ENCODE measurements around the gene GDPD1. TPM values are rescaled to one million over a fixed set of nuclear protein-coding genes. Genes with fewer than 3 reads are reported as not detected.

The GDPD1 gene
- total RNA-seq, 1 donor from 2014 or later = 0.92 TPM

DNA sequence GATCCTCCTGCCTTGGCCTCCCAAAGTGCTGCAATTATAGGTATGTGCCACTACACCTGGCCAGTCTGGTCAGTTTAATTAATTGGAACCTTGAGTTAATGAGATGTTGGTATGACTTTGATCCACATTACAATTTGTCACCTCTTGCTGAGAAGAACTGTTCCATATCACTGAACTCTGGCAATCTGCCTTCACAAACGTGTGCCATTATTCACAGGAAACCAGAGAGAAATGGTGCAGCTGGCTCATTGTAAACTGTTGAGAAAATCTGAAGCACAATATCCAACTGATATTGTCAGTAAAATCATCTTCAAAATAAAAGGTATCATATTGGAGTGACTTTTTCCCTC, 71.8 kb downstream of the GDPD1 start:
- DNase-seq (ENCODE audit: low read depth) = no peak
- no peak overlapping the region for H3K4me3 ChIP-seq (ENCODE audit: low read depth, low read length)
- TF ChIP-seq, protein P1, sequence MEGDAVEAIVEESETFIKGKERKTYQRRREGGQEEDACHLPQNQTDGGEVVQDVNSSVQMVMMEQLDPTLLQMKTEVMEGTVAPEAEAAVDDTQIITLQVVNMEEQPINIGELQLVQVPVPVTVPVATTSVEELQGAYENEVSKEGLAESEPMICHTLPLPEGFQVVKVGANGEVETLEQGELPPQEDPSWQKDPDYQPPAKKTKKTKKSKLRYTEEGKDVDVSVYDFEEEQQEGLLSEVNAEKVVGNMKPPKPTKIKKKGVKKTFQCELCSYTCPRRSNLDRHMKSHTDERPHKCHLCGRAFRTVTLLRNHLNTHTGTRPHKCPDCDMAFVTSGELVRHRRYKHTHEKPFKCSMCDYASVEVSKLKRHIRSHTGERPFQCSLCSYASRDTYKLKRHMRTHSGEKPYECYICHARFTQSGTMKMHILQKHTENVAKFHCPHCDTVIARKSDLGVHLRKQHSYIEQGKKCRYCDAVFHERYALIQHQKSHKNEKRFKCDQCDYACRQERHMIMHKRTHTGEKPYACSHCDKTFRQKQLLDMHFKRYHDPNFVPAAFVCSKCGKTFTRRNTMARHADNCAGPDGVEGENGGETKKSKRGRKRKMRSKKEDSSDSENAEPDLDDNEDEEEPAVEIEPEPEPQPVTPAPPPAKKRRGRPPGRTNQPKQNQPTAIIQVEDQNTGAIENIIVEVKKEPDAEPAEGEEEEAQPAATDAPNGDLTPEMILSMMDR (conservative IDR thresholded peaks at IDR 0.05; ENCODE audit: low read depth, low read length) = no peak

DNA sequence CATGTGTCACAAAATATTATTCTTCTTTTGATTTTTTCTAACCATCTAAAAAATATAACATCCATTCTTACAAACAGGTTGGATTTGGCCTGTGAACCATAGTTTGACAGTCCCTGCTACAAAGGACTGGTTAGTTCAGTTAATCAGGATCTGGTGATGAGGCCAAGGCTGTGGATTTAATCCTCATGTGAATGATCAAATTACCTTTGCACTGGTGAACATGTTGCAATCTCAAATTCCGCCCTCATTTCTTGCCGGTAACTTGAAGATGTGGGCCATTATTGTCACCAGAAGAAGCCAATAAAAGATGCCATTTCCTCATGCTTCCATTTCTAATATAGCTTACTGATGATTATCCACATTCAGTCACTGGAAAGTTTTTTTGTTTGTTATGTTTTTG, 75.9 kb downstream of the GDPD1 start:
- DNase-seq (ENCODE audit: low read depth) = no peak
- H3K4me3 ChIP-seq (ENCODE audit: low read depth, low read length) = no peak overlapping the region
- TF ChIP-seq, protein P1 (conservative IDR thresholded peaks at IDR 0.05; ENCODE audit: low read depth, low read length) = no peak

DNA sequence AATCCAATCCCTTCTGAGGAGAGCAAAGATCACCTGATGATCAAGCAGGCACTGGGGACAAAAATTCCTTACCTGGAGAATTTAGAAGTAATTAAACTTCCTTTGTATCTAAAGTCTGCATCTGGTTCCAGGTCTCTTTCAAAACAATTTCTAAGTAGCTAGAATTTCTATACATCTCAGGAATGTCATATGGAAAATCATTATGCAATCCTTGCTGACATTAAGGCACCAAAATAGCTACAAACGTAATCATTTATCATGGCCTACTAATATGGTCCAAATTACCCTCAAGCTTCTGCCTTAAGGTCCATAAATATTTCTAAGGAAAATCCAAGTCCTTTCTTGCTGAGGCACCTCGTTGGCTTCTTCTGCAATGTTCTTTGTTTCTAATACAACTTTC, 78.2 kb downstream of the GDPD1 start:
- TF ChIP-seq, protein P1 (conservative IDR thresholded peaks at IDR 0.05; ENCODE audit: low read depth, low read length) = no peak
- DNase-seq (ENCODE audit: low read depth) = no peak
- no peak overlapping the region for H3K4me3 ChIP-seq (ENCODE audit: low read depth, low read length)

DNA sequence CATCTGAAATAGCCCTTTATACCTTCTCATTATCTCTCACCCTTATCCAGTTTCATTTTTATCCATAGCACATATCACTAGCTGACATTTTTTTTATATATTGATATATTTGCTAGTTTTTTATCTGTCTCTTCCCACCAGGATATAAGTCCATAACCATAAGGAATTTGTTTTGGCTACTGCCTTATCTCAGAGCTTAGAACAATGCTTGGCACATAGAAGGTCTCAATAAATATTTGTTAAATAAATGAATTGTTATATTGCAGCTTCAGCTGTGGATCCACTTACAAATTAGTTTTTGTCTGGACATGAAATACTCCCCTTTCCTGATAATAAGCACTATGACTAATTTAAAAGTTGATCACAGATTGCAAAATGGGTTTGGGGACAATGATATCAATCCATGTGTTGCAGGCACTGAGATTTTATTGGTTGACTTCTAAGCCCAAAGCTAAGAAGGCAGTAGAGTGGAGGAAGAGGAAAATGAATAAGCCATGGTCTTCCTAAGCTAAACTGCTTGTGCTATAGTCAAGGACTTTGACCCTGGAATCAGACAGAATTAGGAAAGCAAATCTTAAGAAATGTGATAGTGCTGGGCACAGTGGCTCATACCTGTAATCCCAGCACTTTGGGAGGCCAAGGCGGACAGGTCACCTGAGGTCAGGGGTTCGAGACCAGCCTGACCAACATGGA, 79.2 kb downstream of the GDPD1 start:
- no peak overlapping the region for H3K4me3 ChIP-seq (ENCODE audit: low read depth, low read length)
- TF ChIP-seq, protein P1 (conservative IDR thresholded peaks at IDR 0.05; ENCODE audit: low read depth, low read length) = no peak
- DNase-seq (ENCODE audit: low read depth) = no peak

DNA sequence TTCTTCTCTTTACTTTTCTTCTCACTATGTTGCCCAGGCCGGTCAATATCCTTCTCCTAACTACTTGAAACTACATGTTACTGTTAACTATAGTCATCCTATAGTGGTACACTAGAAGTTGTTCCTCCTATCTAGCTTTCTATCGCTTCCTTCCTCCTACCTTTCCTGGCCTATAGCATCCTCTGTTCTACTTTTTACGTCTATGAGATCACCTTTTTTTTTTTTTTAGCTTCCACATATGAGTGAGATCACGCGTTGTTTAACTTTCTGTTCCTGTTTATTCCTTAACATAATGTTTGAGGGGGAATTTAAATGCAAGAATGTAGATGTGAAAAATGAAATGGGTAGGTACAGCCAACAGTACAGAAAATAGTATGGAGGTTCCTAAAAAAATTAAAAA, 80.6 kb downstream of the GDPD1 start:
- TF ChIP-seq, protein P1 (conservative IDR thresholded peaks at IDR 0.05; ENCODE audit: low read depth, low read length) = no peak
- DNase-seq (ENCODE audit: low read depth) = no peak
- no peak overlapping the region for H3K4me3 ChIP-seq (ENCODE audit: low read depth, low read length)

DNA sequence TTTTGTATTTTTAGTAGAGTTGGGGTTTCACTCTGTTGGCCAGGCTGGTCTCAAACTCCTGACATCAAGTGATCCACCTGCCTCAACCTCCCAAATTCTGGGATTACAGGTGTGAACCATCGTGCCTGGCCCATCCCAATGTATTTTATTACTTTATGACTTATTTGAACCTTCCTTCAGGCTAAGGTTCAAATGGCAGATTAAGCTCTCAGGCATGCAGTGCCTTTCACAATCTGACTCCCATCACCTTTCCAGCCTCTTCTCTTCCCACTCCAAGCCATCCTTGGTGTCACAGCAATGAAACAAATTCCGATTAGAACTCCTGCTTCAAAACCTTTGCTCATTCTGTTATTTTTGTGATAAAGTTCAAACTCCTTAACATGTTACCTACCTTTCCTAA, 84.5 kb downstream of the GDPD1 start:
- H3K4me3 ChIP-seq (ENCODE audit: low read depth, low read length) = no peak overlapping the region
- DNase-seq (ENCODE audit: low read depth) = no peak
- TF ChIP-seq, protein P1 (conservative IDR thresholded peaks at IDR 0.05; ENCODE audit: low read depth, low read length) = no peak

DNA sequence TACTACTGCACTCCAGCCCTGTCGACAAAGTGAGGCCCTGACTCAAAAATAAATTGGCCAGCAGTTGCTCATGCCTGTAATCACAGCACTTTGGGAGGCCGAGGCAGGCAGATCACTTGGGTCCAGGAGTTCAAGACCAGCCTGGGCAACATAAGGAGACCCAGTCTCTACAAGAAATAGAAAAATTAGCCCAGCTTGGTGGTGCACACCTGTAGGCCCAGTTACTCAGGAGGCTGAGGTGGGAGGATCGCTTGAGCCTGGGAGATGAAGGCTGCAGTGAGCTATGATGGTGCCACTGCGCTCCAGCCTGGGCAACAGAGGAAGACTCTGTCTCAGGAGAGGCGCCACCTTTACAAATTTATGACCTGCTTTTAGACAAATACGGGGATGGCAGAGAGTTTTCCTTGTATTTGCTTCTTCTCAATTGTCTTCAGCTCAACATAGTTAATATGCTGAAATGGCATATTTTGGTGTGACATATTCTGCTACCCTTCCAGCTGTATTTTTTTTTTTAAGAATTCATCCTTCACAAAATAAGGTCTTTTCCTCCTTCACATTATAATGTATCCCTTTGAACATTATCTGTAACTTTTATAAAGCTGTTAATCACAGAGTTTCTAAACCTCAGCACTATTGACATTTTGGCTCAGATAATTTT, 90.1 kb downstream of the GDPD1 start:
- DNase-seq (ENCODE audit: low read depth) = no peak
- H3K4me3 ChIP-seq (ENCODE audit: low read depth, low read length) = no peak overlapping the region
- TF ChIP-seq, protein P1 (conservative IDR thresholded peaks at IDR 0.05; ENCODE audit: low read depth, low read length) = no peak

All from epithelial cell of proximal tubule (primary cell).